Neural cell (in vitro differentiated cells): Measurements from ENCODE around the gene SPIB.

Experiments
- MXI1 ChIP-seq: fragments of 450-650 bp; conservative IDR thresholded peaks from 2 replicates; pipeline ENCODE4 v1.6.1; 2014; ENCODE audit warnings: antibody characterized with exemption, mild to moderate bottlenecking; ENCODE audit not compliant: poor library complexity, severe bottlenecking
- POLR2AphosphoS5 ChIP-seq: IDR thresholded peaks from 2 replicates; pipeline ENCODE4 v1.6.1; 2012
- TF ChIP-seq, protein P1 (sequence below): fragments of 450-650 bp; IDR thresholded peaks from 2 replicates; pipeline ENCODE4 v1.5.1; 2014; ENCODE audit warnings: antibody characterized with exemption, mild to moderate bottlenecking, moderate library complexity; ENCODE audit not compliant: poor library complexity, severe bottlenecking
- TF ChIP-seq, protein P2 (sequence below): IDR thresholded peaks from 2 replicates; pipeline ENCODE4 v1.6.1; 2012; ENCODE audit warnings: borderline replicate concordance

DNA sequence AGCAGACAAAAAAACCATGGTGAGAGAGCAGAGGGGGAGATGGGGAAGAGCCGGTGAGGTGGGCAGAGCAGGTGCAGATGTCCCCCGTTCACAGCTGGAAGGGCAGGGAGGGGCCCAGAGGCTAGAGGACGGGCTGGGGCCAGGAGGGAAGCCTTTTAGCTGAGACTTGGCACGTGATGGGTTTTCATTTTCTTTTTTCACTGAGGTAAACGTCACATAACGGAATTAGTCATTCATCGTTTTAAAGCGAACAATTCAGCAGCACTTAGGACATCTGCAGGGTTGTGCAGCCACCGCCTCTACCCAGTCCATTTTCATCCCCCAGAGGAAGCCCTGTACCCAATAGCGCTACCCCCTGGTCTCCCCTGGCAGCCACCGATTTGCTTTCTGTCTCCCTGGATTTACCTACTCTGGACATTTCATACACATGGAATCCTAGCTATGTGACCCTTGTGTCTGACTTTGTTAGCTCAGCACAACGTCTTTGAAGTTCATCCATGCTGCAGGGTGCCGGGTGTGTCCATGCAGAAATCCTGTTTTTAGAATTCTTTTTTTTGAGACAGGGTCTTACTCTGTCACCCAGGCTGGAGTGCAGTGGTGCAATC, 41.5 kb downstream of the SPIB start:
- TF ChIP-seq, protein P1, sequence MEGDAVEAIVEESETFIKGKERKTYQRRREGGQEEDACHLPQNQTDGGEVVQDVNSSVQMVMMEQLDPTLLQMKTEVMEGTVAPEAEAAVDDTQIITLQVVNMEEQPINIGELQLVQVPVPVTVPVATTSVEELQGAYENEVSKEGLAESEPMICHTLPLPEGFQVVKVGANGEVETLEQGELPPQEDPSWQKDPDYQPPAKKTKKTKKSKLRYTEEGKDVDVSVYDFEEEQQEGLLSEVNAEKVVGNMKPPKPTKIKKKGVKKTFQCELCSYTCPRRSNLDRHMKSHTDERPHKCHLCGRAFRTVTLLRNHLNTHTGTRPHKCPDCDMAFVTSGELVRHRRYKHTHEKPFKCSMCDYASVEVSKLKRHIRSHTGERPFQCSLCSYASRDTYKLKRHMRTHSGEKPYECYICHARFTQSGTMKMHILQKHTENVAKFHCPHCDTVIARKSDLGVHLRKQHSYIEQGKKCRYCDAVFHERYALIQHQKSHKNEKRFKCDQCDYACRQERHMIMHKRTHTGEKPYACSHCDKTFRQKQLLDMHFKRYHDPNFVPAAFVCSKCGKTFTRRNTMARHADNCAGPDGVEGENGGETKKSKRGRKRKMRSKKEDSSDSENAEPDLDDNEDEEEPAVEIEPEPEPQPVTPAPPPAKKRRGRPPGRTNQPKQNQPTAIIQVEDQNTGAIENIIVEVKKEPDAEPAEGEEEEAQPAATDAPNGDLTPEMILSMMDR = no peak
- TF ChIP-seq MXI1 (no peak), POLR2AphosphoS5 (no peak)
- TF ChIP-seq, protein P2, sequence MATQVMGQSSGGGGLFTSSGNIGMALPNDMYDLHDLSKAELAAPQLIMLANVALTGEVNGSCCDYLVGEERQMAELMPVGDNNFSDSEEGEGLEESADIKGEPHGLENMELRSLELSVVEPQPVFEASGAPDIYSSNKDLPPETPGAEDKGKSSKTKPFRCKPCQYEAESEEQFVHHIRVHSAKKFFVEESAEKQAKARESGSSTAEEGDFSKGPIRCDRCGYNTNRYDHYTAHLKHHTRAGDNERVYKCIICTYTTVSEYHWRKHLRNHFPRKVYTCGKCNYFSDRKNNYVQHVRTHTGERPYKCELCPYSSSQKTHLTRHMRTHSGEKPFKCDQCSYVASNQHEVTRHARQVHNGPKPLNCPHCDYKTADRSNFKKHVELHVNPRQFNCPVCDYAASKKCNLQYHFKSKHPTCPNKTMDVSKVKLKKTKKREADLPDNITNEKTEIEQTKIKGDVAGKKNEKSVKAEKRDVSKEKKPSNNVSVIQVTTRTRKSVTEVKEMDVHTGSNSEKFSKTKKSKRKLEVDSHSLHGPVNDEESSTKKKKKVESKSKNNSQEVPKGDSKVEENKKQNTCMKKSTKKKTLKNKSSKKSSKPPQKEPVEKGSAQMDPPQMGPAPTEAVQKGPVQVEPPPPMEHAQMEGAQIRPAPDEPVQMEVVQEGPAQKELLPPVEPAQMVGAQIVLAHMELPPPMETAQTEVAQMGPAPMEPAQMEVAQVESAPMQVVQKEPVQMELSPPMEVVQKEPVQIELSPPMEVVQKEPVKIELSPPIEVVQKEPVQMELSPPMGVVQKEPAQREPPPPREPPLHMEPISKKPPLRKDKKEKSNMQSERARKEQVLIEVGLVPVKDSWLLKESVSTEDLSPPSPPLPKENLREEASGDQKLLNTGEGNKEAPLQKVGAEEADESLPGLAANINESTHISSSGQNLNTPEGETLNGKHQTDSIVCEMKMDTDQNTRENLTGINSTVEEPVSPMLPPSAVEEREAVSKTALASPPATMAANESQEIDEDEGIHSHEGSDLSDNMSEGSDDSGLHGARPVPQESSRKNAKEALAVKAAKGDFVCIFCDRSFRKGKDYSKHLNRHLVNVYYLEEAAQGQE = no peak
